ENCODE measurements around the gene CERKL. TPM values are rescaled to one million over a fixed set of nuclear protein-coding genes. Genes with fewer than 3 reads are reported as not detected.

CERKL gene
- total and polyA plus RNA-seq, 12 donors, result not detected

DNA sequence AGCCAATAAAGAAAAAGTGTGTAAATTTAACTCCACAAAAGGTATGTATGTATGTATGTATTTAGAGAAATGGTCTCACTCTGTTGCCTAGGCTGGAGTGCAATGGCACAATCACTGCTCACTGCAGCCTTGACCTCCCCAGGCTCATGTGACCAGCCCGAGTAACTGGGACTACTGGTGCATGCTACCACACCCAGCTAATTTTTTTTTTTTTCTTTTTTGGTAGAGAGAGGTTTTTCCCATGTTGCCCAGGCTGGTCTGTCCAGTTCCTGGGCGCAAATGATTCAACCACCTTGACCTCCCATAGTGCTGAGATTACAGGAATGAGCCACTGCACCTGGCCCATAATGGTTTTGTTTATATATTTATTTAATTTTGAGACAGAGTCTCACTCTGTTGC, 67.1 kb downstream of the CERKL start:
- ATAC-seq (no peak), DNase-seq (no peak)
- intact Hi-C loops (cut with DNase I), result loop anchor here in 1 of 10 donors (10.0 kb wide), 1 partner anchor 115 kb away; no protein-coding TSS in a partner anchor
- peaks cover 0 to 21% (median 2%) of the 10 kb centered on the region in 7 donors for H3K27me3 ChIP-seq
- no peak overlapping the region for H3K27ac ChIP-seq
- H3K36me3 ChIP-seq, result no peaks in the 10 kb centered on the region
- no peaks in the 10 kb centered on the region for H3K4me1 ChIP-seq
- TF ChIP-seq, protein P1, sequence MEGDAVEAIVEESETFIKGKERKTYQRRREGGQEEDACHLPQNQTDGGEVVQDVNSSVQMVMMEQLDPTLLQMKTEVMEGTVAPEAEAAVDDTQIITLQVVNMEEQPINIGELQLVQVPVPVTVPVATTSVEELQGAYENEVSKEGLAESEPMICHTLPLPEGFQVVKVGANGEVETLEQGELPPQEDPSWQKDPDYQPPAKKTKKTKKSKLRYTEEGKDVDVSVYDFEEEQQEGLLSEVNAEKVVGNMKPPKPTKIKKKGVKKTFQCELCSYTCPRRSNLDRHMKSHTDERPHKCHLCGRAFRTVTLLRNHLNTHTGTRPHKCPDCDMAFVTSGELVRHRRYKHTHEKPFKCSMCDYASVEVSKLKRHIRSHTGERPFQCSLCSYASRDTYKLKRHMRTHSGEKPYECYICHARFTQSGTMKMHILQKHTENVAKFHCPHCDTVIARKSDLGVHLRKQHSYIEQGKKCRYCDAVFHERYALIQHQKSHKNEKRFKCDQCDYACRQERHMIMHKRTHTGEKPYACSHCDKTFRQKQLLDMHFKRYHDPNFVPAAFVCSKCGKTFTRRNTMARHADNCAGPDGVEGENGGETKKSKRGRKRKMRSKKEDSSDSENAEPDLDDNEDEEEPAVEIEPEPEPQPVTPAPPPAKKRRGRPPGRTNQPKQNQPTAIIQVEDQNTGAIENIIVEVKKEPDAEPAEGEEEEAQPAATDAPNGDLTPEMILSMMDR (IDR thresholded peaks at IDR 0.05), result no peak
- WGBS, 2 donors, result 79 to 83% methylated on average over 2 of the region's 2 CpGs
- H3K9me3 ChIP-seq, result no peaks in the 10 kb centered on the region
- H3K4me3 ChIP-seq, result no peak overlapping the region

DNA sequence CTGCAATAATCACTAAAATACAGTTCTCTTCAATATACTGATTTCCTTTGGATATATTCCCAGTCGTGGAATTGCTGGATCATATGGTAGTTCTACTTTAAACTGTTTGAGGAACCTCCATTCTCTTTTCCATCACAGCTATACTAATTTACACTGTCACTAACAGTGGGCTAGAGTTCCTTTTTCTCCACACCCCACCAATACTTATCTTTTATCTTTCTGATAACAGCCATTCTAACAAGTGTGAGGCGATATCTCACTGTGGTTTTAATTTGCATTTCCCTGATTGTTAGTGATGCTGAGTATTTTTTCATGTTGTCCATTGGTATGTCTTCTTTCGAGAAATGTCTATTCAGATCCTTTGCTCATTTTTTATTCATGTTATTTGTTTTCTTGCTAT, 68.4 kb downstream of the CERKL start:
- ATAC-seq, result no peak
- no peaks in the 10 kb centered on the region for H3K4me1 ChIP-seq
- 69 to 78% methylated on average over 3 of the region's 3 CpGs for WGBS, 2 donors

DNA sequence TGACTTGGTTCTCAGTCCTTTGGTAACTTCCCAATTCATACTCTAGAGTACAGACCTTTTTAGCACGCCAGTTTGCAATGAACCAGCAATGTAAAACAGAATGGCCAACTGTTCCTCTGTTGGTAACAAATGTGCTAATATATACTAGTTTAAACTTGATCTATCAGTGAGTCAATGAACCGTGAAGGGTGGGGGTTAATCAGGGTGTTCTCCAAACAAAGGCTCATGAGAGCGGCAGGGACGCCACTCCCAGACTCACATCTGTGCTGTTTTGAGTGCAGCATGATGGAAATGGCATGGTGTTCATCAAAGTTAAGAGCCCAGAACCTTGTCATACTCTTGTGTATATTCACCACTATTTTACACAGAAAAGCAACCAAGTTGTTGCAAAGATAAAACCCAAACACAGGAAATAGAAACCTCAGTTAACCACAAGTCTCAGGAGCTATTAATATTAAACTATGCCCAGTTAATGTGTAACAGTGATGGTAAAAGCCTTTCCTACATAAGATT, 70.3 kb downstream of the CERKL start:
- Histone ChIP-seq H3K27ac (no peak overlapping the region), H3K27me3 (peaks cover 0 to 35% (median 13%) of the 10 kb centered on the region in 7 donors), H3K9me3 (no peaks in the 10 kb centered on the region), H3K36me3 (no peaks in the 10 kb centered on the region), H3K4me1 (no peaks in the 10 kb centered on the region), H3K4me3 (no peak overlapping the region)
- WGBS, 2 donors, result 36 to 42% methylated on average over 4 of the region's 4 CpGs
- no peak for ATAC-seq
- intact Hi-C loops (cut with DNase I), result loop anchor here in 1 of 10 donors (10.0 kb wide), 1 partner anchor 118 kb away; no protein-coding TSS in a partner anchor
- DNase-seq, result no peak
- TF ChIP-seq, protein P1 (IDR thresholded peaks at IDR 0.05), result no peak

More for the DNA sequence above, 68.4 kb downstream of the CERKL start:
- intact Hi-C loops (cut with DNase I), result loop anchor here in 1 of 10 donors (10.0 kb wide), 1 partner anchor 116 kb away; no protein-coding TSS in a partner anchor
- H3K4me3 ChIP-seq, result no peak overlapping the region
- H3K36me3 ChIP-seq, result no peaks in the 10 kb centered on the region
- TF ChIP-seq, protein P1 (IDR thresholded peaks at IDR 0.05), result no peak
- no peak overlapping the region for H3K27ac ChIP-seq
- peaks cover 0 to 33% (median 13%) of the 10 kb centered on the region in 7 donors for H3K27me3 ChIP-seq
- no peaks in the 10 kb centered on the region for H3K9me3 ChIP-seq
- no peak for DNase-seq

DNA sequence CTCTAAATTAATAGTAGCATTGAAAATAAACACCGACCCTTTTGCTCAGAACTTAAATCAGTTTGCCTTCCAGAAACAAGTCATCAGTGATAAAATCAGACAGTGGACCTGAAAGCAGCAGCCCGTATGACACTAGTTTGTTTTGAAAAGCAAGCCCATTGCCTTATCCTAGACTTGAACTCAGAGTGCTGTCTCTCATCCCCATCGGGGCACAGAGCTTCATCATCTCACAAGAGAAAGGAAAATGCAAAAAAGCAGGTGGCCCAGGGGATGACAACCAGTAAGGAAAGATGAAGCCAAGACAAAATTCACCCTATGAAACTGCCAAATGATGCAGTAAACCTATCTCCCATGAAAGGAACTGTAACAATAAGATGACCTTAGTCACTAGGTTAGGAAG, 71.2 kb downstream of the CERKL start:
- no peaks in the 10 kb centered on the region for H3K4me1 ChIP-seq
- intact Hi-C loops (cut with DNase I), result loop anchor here in 1 of 10 donors (10.0 kb wide), 1 partner anchor 119 kb away; no protein-coding TSS in a partner anchor

More for the DNA sequence above, 71.2 kb downstream of the CERKL start:
- no peak for DNase-seq
- Histone ChIP-seq H3K27ac (no peak overlapping the region), H3K9me3 (no peaks in the 10 kb centered on the region), H3K4me3 (no peak overlapping the region), H3K27me3 (peaks cover 0 to 39% (median 13%) of the 10 kb centered on the region in 7 donors), H3K36me3 (no peaks in the 10 kb centered on the region)
- 53 to 65% methylated on average over 3 of the region's 3 CpGs for WGBS, 2 donors
- TF ChIP-seq, protein P1 (IDR thresholded peaks at IDR 0.05), result no peak
- ATAC-seq, result no peak
